ENCODE measurements around the gene WNT2.

Gene WNT2

DNA sequence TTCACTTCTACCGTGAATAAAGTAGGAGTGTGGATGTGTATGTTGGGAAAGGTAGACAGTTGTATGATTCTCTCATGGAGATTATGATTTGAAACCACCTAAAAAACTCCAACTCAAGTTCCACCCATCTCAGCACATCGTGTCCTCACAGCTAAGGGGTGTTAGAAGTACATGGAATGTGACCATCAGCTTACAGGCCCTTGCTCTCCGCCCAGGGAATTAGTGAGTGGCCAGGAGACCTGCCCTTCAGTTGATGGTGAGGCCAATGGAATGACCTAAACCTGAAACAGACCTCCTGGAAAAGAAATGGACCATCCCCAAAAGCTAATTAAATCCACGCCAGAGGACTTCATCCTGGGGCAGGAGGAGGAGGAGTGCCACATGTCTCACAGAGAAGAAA, 2.1 kb upstream of the WNT2 start:
- TF ChIP-seq, protein P1, sequence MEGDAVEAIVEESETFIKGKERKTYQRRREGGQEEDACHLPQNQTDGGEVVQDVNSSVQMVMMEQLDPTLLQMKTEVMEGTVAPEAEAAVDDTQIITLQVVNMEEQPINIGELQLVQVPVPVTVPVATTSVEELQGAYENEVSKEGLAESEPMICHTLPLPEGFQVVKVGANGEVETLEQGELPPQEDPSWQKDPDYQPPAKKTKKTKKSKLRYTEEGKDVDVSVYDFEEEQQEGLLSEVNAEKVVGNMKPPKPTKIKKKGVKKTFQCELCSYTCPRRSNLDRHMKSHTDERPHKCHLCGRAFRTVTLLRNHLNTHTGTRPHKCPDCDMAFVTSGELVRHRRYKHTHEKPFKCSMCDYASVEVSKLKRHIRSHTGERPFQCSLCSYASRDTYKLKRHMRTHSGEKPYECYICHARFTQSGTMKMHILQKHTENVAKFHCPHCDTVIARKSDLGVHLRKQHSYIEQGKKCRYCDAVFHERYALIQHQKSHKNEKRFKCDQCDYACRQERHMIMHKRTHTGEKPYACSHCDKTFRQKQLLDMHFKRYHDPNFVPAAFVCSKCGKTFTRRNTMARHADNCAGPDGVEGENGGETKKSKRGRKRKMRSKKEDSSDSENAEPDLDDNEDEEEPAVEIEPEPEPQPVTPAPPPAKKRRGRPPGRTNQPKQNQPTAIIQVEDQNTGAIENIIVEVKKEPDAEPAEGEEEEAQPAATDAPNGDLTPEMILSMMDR (IDR thresholded peaks at IDR 0.05), result no peak
- Histone ChIP-seq H3K27ac (no peak overlapping the region), H3K4me3 (peak overlapping the region; percentile 78)
- DNase-seq (ENCODE audit: low spot score), result no peak

DNA sequence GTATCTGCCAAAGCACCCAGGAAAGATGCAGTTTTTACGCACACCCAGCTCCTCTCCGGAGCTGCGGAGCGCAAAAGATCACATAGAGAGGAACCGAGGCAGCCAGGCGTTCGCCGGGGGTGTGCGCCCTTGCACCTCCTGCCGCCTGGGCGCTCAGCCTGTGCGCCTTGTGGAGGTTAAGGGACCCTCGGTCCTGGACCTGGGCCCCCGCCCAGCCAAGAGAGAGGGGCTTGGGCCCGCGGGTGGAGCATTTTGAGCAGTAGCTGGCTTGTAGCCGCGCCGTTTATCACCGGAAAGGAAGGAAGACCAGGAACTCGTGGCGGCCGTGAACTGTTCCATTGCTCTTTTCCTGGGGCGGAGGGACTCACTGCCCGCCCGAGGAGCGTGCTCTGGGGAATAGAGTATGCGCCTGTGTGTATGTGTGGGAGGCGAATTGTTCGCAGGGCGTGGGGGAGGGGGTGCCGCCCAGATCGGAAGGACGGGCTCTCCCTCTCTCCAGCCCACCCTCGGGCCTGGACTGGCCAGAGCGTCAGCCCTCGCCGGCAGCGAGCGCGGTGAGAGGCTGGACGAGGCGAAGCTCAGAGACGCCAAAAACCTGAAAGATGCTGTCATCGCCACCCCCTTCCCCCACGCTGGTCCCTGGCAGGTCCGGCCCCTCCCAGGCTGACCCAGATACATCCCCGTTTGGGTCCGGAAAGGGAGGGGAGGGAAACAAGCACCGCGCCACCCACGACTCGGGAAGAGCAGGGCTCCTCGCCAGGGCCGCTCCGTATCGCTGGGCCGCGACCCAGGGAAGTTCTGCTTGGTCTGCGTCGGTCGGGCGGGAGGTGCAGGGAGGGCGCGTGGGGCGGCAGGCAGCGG, 1.2 kb upstream of the WNT2 start:
- peak overlapping the region; percentile 78 for H3K4me3 ChIP-seq
- peak overlapping the region in 1 of 2 donors; percentile 16 for H3K27ac ChIP-seq
- TF ChIP-seq, protein P1 (IDR thresholded peaks at IDR 0.05), result no peak
- no peak for DNase-seq (ENCODE audit: low spot score)

DNA sequence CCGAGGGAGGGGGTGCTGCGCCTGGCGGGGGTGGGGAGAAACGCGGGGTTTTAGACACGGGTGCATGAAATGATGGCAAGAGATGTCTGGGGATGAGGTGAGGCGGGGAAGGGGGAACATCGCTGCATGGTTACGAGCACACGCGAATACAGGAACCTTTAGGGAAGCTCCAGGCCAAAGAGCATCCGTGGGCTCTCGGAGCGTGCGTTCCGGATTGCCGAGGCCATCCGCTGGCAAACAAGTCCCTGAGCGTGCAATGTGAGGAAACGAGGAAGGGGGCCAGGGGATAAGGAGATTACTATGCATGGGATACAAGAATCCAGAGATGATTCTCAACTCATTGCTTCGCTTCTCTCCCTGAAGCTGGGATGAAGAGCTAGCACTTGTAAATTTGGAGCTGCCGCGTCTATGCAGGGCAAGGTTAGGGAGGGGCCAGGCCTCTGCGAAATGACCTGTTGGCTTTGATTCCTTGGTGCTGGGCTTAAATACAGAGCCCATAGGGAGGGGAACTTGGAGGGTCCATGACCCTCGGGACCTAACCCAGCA, 520 bp upstream of the WNT2 start:
- TF ChIP-seq, protein P1 (IDR thresholded peaks at IDR 0.05), result no peak
- no peak for DNase-seq (ENCODE audit: low spot score)
- peak overlapping the region; percentile 78 for H3K4me3 ChIP-seq
- H3K27ac ChIP-seq, result no peak overlapping the region

DNA sequence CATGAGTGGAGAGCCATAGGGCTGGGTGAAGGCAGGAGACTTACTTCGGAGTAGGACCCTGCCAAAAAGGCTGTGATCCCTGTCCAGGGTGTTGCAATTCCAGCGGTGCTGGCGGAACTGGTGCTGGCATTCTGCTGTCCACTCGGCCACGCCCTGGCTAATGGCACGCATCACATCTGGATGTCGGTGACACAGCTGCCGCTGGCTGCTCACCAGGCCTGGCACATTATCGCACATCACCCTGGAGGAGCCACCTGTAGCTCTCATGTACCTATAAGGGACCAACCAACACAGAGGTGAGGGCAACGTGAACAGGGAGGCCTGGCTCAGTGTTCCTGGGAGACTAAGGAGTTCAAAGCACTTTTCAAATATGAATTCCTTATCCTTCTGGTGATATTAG, 2.3 kb downstream of the WNT2 start:
- TF ChIP-seq, protein P1 (IDR thresholded peaks at IDR 0.05), result no peak
- no peak overlapping the region for H3K4me3 ChIP-seq
- no peak overlapping the region for H3K27ac ChIP-seq
- no peak for DNase-seq (ENCODE audit: low spot score)

DNA sequence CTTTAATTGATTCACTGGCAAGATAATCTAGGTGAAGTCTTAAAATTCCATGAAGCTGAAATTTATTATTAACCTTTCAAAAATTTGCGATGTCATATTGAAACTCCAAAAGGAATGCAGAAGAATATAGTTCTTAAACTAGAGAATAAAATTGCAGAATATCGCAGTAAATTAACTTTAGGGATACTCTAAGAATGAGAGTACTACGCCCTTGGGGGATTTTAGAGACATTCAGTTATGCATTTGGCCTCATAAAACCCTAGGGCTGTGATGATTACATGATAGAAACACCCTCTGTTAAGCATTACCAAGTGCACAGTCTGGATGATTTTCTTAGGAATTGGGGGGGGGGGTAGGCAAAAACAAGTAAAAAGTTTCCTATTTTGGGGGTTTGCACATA, 3.7 kb downstream of the WNT2 start:
- Histone ChIP-seq H3K4me3 (no peak overlapping the region), H3K27ac (no peak overlapping the region)
- DNase-seq (ENCODE audit: low spot score), result no peak
- TF ChIP-seq, protein P1 (IDR thresholded peaks at IDR 0.05), result no peak

DNA sequence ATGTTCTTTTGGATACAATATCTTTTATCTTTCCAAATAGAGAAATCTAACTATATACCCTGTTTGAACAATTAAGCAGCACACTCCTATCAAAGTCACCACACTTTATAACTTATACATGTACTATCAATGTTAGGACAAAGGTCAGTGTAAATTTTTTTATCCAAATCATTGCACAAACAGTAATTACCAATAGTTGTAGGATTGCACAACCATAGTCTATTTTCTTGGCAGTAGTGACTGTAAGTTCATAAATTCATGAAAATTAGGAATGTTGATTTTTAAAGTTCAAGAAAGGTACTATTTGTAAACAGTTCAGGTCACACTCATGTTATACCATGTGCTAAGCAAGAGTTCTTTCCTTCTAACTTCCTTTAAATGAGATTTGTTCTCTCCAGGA, 9.3 kb downstream of the WNT2 start:
- H3K4me3 ChIP-seq, result no peak overlapping the region
- TF ChIP-seq, protein P1 (IDR thresholded peaks at IDR 0.05), result no peak
- H3K27ac ChIP-seq, result no peak overlapping the region
- no peak for DNase-seq (ENCODE audit: low spot score)
